GM12878 (cell line): ENCODE results near the gene MYB. TPM values are rescaled to one million over a fixed set of nuclear protein-coding genes. Genes with fewer than 3 reads are reported as not detected.

Source experiments
- ATAC-seq: fragments of 200-7000 bp; cut with Tn5 transposase; 3 replicates; pipeline ENCODE4 v1.9.1; 2020; ENCODE audit warnings: mild to moderate bottlenecking, moderate library complexity
- BruUV-seq: library from RNA; stranded (reverse); fragments of 400-500 nt; replicated peaks from 2 replicates; lab custom pipeline; 2021; lab: Mats Ljungman, UMichigan
- CTCF ChIA-PET: fragments of 300-600 bp; sonication (Branson Sonifier 250); formaldehyde crosslinking; extraction: SDS; loops from one replicate; lab custom pipeline; 2021; ENCODE audit warnings: inconsistent platforms; lab: Yijun Ruan, JAX
- POLR2A ChIA-PET: fragments of 350-600 bp; formaldehyde crosslinking; extraction: SDS; loops from one replicate; lab custom pipeline; 2021; ENCODE audit warnings: inconsistent platforms; lab: Charles Lee
- RAD21 ChIA-PET: fragments of 300-600 bp; sonication (Branson Sonifier 250); formaldehyde crosslinking; loops from one replicate; lab custom pipeline; 2023; ENCODE audit warnings: antibody characterized with exemption; ENCODE audit not compliant: unreplicated experiment; lab: Charles Lee
- SMC1A ChIA-PET: fragments of 300-600 bp; sonication (Branson Sonifier 250); formaldehyde crosslinking; loops from one replicate; lab custom pipeline; 2023; ENCODE audit not compliant: unreplicated experiment, uncharacterized antibody; lab: Charles Lee
- DNase-seq: peaks from one replicate; pipeline ENCODE4 v3.0.0-alpha.2; 2011; ENCODE audit warnings: low read depth, low spot score
- FAIRE-seq: peaks from 3 replicates; lab custom pipeline; 2011; peaks lifted over from hg19 to GRCh38; lab: Jason Lieb, UNC
- H2AFZ ChIP-seq: 2 replicates; pipeline ENCODE4 v1.6.0; 2011; ENCODE audit warnings: low read depth, low read length, control low read depth; ENCODE audit not compliant: control insufficient read depth
- H3K27ac ChIP-seq: 2 replicates; pipeline ENCODE4 v1.5.1; 2011; ENCODE audit warnings: control low read depth; ENCODE audit not compliant: control insufficient read depth, insufficient read depth
- H3K27me3 ChIP-seq, 2 experiments: replicated peaks in 1 of 2; 2 replicates each; pipeline versions ENCODE4 v1.6.0 to v1.6.1; 2011; ENCODE audit warnings: low read length in 1 of 2; ENCODE audit not compliant: control insufficient read depth in 2 of 2, insufficient read depth in 2 of 2
- H3K36me3 ChIP-seq, 2 experiments: 2 replicates each; pipeline ENCODE4 v1.5.1; 2011; ENCODE audit warnings: low read length in 1 of 2; ENCODE audit not compliant: control insufficient read depth in 2 of 2, insufficient read depth in 2 of 2
- H3K4me1 ChIP-seq: 2 replicates; pipeline ENCODE4 v1.6.1; 2011; ENCODE audit warnings: mild to moderate bottlenecking, low read length, moderate library complexity, mixed read lengths; ENCODE audit not compliant: control insufficient read depth, insufficient read depth
- H3K4me2 ChIP-seq: 2 replicates; pipeline ENCODE4 v1.6.0; 2011; ENCODE audit warnings: control low read depth; ENCODE audit not compliant: control insufficient read depth, insufficient read depth
- H3K4me3 ChIP-seq: fragments of 200-600 bp; sonication (generic); 2 replicates; pipeline ENCODE4 v1.5.1; 2016
- H3K79me2 ChIP-seq: 2 replicates; pipeline ENCODE4 v1.6.0; 2011; ENCODE audit warnings: low read length; ENCODE audit not compliant: control insufficient read depth, insufficient read depth
- H3K9ac ChIP-seq: 2 replicates; pipeline ENCODE4 v1.8.0; 2011; ENCODE audit warnings: low read length, control low read depth, mixed read lengths; ENCODE audit not compliant: control insufficient read depth, insufficient read depth
- H3K9me3 ChIP-seq: replicated peaks from 3 replicates; pipeline ENCODE4 v1.5.1; 2011; ENCODE audit warnings: mild to moderate bottlenecking, low read length; ENCODE audit not compliant: control insufficient read depth, insufficient read depth
- H4K20me1 ChIP-seq: 2 replicates; pipeline ENCODE4 v1.6.0; 2011; ENCODE audit not compliant: control insufficient read depth, insufficient read depth
- BACH1 ChIP-seq: fragments of 450-650 bp; IDR thresholded peaks from 2 replicates; pipeline ENCODE4 v1.6.1; 2017; ENCODE audit warnings: mild to moderate bottlenecking, borderline replicate concordance
- CBX3 ChIP-seq: fragments of 200-600 bp; sonication (generic); IDR thresholded peaks from 2 replicates; pipeline ENCODE4 v1.6.1; 2016; ENCODE audit warnings: low read depth, borderline replicate concordance
- CBX5 ChIP-seq: sonication (generic); IDR thresholded peaks from 2 replicates; pipeline ENCODE4 v1.6.1; 2016; ENCODE audit warnings: low read depth, moderate library complexity, mild to moderate bottlenecking, inconsistent platforms
- E2F4 ChIP-seq: IDR thresholded peaks from 2 replicates; pipeline ENCODE4 v1.6.1; 2012; ENCODE audit warnings: low read depth, low read length, improper control_type of control experiment
- GABPA ChIP-seq: IDR thresholded peaks from 2 replicates; pipeline ENCODE4 v1.6.1; 2014; ENCODE audit warnings: antibody characterized with exemption, low read depth, mild to moderate bottlenecking, inconsistent platforms
- LARP7 ChIP-seq: fragments of 450-650 bp; IDR thresholded peaks from 2 replicates; pipeline ENCODE4 v1.6.1; 2017; ENCODE audit warnings: mild to moderate bottlenecking
- MEF2A ChIP-seq: IDR thresholded peaks from 2 replicates; pipeline ENCODE4 v1.6.1; 2011; ENCODE audit warnings: low read depth, mild to moderate bottlenecking, low read length, moderate library complexity; ENCODE audit not compliant: insufficient read depth
- NKRF ChIP-seq: fragments of 450-650 bp; conservative IDR thresholded peaks from 2 replicates; pipeline ENCODE4 v1.6.1; 2017; ENCODE audit warnings: mild to moderate bottlenecking, moderate library complexity
- NR2C1 ChIP-seq: fragments of 450-650 bp; IDR thresholded peaks from 2 replicates; pipeline ENCODE4 v1.6.1; 2017; ENCODE audit warnings: antibody characterized with exemption, mild to moderate bottlenecking, moderate library complexity
- RCOR1 ChIP-seq: conservative IDR thresholded peaks from 2 replicates; pipeline ENCODE4 v1.6.1; 2012; ENCODE audit warnings: low read depth, low read length, improper control_type of control experiment
- RELA ChIP-seq: fragments of 450-650 bp; IDR thresholded peaks from 2 replicates; pipeline ENCODE4 v1.8.0; 2014; ENCODE audit warnings: borderline replicate concordance; ENCODE audit not compliant: partially characterized antibody
- TCF12 ChIP-seq: IDR thresholded peaks from 2 replicates; pipeline ENCODE4 v1.6.1; 2011; ENCODE audit warnings: low read depth, mild to moderate bottlenecking, low read length
- YBX1 ChIP-seq: fragments of 450-650 bp; IDR thresholded peaks from 2 replicates; pipeline ENCODE4 v1.6.1; 2016; ENCODE audit warnings: antibody characterized with exemption
- WGBS: methylation state at CpG from one replicate; pipeline ENCODE4 v1.1.6; 2016; ENCODE audit warnings: low lambda C conversion rate; ENCODE audit not compliant: insufficient replicate concordance, insufficient coverage; ENCODE audit errors: missing lambda C conversion rate; 5-methylcytosine and 5-hydroxymethylcytosine counted together
- in situ Hi-C: fragments of 300-500 bp; cut with MboI; formaldehyde crosslinking; loops from 9 replicates; pipeline ENCODE4 v1.14.3; 2018; ENCODE audit warnings: mixed read lengths
- intact Hi-C: fragments of 100-400 bp; cut with micrococcal nuclease; formaldehyde crosslinking; loops from one replicate; pipeline ENCODE4 v1.14.2; 2022; ENCODE audit not compliant: unreplicated experiment
- polyA plus RNA-seq, 11 experiments: library from polyadenylated mRNA; depleted of rRNA in 4 of 11; unstranded in 6 of 11; stranded (reverse) in 5 of 11; fragments of >200 nt; fragmentation: Nextera tagmentation in 4 of 11; fragmentation: Illumina TruSeq in 1 of 11; extraction: Ambion mirVana in 4 of 11; extraction: Trizol in 1 of 11; gene quantifications; 1 replicate in 1 of 11; 2 replicates in 10 of 11; pipeline versions ENCODE4 v1.2.1 to v1.2.3, GENCODE V29; 2011 to 2016; ENCODE audit warnings: inconsistent platforms in 2 of 11, missing spikeins in 2 of 11, low read depth in 1 of 11
- total RNA-seq, 4 experiments: library from RNA; depleted of rRNA in 3 of 4; stranded (reverse); fragments of >200 nt in 3 of 4; fragmentation: Illumina TruSeq in 1 of 4; extraction: Trizol in 1 of 4; gene quantifications; 2 replicates each; pipeline versions ENCODE4 v1.2.1 to v1.2.3, GENCODE V29; 2013 to 2021

Gene MYB
- total and polyA plus RNA-seq, 10 of the 15 experiments (the other 5 are each of a cell fraction or from before 2014, with no cell fraction given), result 7.0 to 29.8 (median 21.5) TPM

GRCh38 chr6:135215160-135215559, 34.1 kb downstream of the MYB start (continued):
- TF ChIP-seq CBX5 (no peak), LARP7 (no peak), GABPA (no peak)

GRCh38 chr6:135215563-135215962, 34.5 kb downstream of the MYB start:
- ChIA-PET CTCF (interaction anchor here (0.8 to 1.7 kb wide), 3 partner anchors 9 to 235 kb away, joined by 3 to 6 read pairs (median 4); no protein-coding TSS in a partner anchor), RAD21 (interaction anchor here (1.1 kb wide), 1 partner anchor 107 kb away, joined by 3 read pairs; no protein-coding TSS in a partner anchor)
- H3K79me2 ChIP-seq, result no peaks in the 10 kb centered on the region

More at GRCh38 chr6:135215563-135215962, 34.5 kb downstream of the MYB start:
- ATAC-seq (no peak), FAIRE-seq (no peak), DNase-seq (no peak)
- in situ Hi-C loops (no loop called here), intact Hi-C loops (no loop called here)
- no peak for TF ChIP-seq CBX3
- TF ChIP-seq RCOR1, result no peak
- TF ChIP-seq MEF2A, result no peak
- TF ChIP-seq E2F4, result no peak
- TF ChIP-seq NKRF, result no peak
- TF ChIP-seq YBX1, result no peak
- TF ChIP-seq RELA, result no peak
- TF ChIP-seq NR2C1, result no peak
- no peak for TF ChIP-seq BACH1
- no peak for TF ChIP-seq TCF12
- H3K4me1 ChIP-seq, result no peaks in the 10 kb centered on the region; the same call in 1 of the 2 replicates
- no peak overlapping the region for H3K4me3 ChIP-seq
- H3K27ac ChIP-seq, result no peak overlapping the region
- no peaks in the 10 kb centered on the region for H3K27me3 ChIP-seq
- no TSS peak for BruUV-seq
- SMC1A ChIA-PET, result interaction anchor here (1.0 to 2.0 kb wide), 3 partner anchors 10 to 220 kb away, joined by 3 to 9 read pairs (median 4); no protein-coding TSS in a partner anchor
- H3K4me2 ChIP-seq, result no peak overlapping the region
- 97% methylated on average over 6 of the region's 6 CpGs for WGBS
- H3K9ac ChIP-seq, result no peak overlapping the region
- peaks cover 3 to 30% of the 10 kb centered on the region in 2 experiments; a peak in 3 of 4 replicates for H3K36me3 ChIP-seq
- H4K20me1 ChIP-seq, result no peaks in the 10 kb centered on the region
- H3K9me3 ChIP-seq, result no peaks in the 10 kb centered on the region
- no peak overlapping the region for H2AFZ ChIP-seq
- POLR2A ChIA-PET, result no interaction called here
